DND-41 (cell line): ENCODE measurements around the gene C17orf58.

Experiments
- ATAC-seq: fragments of 200-7000 bp; cut with Tn5 transposase; 3 replicates; pipeline ENCODE4 v1.9.1; 2021; ENCODE audit warnings: low read depth; ENCODE audit not compliant: insufficient read depth
- DNase-seq: peaks from one replicate; pipeline ENCODE4 v3.0.0-alpha.2; 2020
- H2AFZ ChIP-seq: 2 replicates; pipeline ENCODE4 v1.6.0; 2012; ENCODE audit warnings: low read depth, low read length
- H3K27ac ChIP-seq: 2 replicates; pipeline ENCODE4 v1.5.1; 2012; ENCODE audit warnings: low read length, inconsistent platforms
- H3K27me3 ChIP-seq: fragments of 200-600 bp; sonication (generic); 2 replicates; pipeline ENCODE4 v1.6.0; 2012; ENCODE audit warnings: low read length, mild to moderate bottlenecking, inconsistent platforms; ENCODE audit not compliant: insufficient read depth, poor library complexity
- H3K36me3 ChIP-seq: 2 replicates; pipeline ENCODE4 v1.5.1; 2012; ENCODE audit warnings: low read length, inconsistent platforms; ENCODE audit not compliant: insufficient read depth
- H3K4me1 ChIP-seq: 2 replicates; pipeline ENCODE4 v1.5.1; 2012; ENCODE audit warnings: mild to moderate bottlenecking, low read length; ENCODE audit not compliant: insufficient read depth
- H3K4me2 ChIP-seq: 2 replicates; pipeline ENCODE4 v1.6.0; 2012; ENCODE audit warnings: mild to moderate bottlenecking, moderate library complexity, low read length, inconsistent platforms; ENCODE audit not compliant: insufficient read depth
- H3K4me3 ChIP-seq, 2 experiments: fragments of 200-600 bp in 1 of 2; shearing (Covaris generic) in 1 of 2; 2 replicates each; pipeline ENCODE4 v1.5.1; 2012 to 2016; ENCODE audit warnings: inconsistent platforms in 2 of 2, low read length in 2 of 2, mild to moderate bottlenecking in 2 of 2, low read depth in 1 of 2, moderate library complexity in 1 of 2
- H3K79me2 ChIP-seq: 2 replicates; pipeline ENCODE4 v1.6.0; 2012; ENCODE audit warnings: low read length, inconsistent platforms; ENCODE audit not compliant: insufficient read depth
- H3K9ac ChIP-seq: 2 replicates; pipeline ENCODE4 v1.6.0; 2012; ENCODE audit warnings: low read depth, mild to moderate bottlenecking, inconsistent platforms, low read length, moderate library complexity
- H3K9me3 ChIP-seq: 2 replicates; pipeline ENCODE4 v1.5.1; 2012; ENCODE audit warnings: low read length, moderate library complexity, mild to moderate bottlenecking, inconsistent platforms; ENCODE audit not compliant: insufficient read depth, severe bottlenecking
- H4K20me1 ChIP-seq: 2 replicates; pipeline ENCODE4 v1.6.0; 2012; ENCODE audit warnings: low read length; ENCODE audit not compliant: insufficient read depth
- CTCF ChIP-seq: IDR thresholded peaks from 2 replicates; pipeline ENCODE4 v1.5.1; 2012; ENCODE audit warnings: borderline replicate concordance, low read length, moderate library complexity, mild to moderate bottlenecking; ENCODE audit not compliant: poor library complexity, severe bottlenecking; ENCODE audit errors: extremely low read depth
- EZH2 ChIP-seq: IDR thresholded peaks from 3 replicates; pipeline ENCODE4 v1.6.1; 2012; ENCODE audit warnings: borderline replicate concordance, low read depth, mild to moderate bottlenecking, moderate library complexity, low read length, inconsistent platforms; ENCODE audit not compliant: severe bottlenecking

Gene C17orf58

GRCh38 chr17:67990909-67991308 is 5.4 kb downstream of the C17orf58 start:
- H4K20me1 ChIP-seq, result no peaks in the 10 kb centered on the region
- DNase-seq (no peak), ATAC-seq (no peak)
- no peaks in the 10 kb centered on the region for H3K79me2 ChIP-seq
- no peak for TF ChIP-seq EZH2
- no peak for TF ChIP-seq CTCF
- no peak overlapping the region for H2AFZ ChIP-seq
- H3K27ac ChIP-seq, result no peak overlapping the region
- peaks cover 20% of the 10 kb centered on the region for H3K27me3 ChIP-seq
- H3K4me1 ChIP-seq, result peaks cover 29% of the 10 kb centered on the region
- H3K36me3 ChIP-seq, result no peaks in the 10 kb centered on the region
- no peak overlapping the region for H3K9ac ChIP-seq
- H3K4me3 ChIP-seq, result no peak overlapping the region
- H3K9me3 ChIP-seq, result no peaks in the 10 kb centered on the region
- H3K4me2 ChIP-seq, result no peak overlapping the region

DNA sequence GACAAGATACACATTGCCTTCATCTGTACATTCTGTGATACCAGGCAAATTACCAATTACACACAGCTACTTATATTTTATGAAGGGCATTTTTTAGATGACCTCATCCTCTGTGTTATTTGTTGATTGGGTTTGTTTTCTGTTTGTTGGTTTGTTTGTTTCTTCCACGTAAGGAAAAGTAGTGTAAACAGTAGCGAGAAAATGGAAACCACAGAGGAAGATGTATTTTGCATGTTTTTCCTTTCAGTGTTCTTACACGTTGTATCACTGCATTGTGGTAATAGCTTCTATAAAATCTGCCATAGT is 12.9 kb downstream of the C17orf58 start:
- Histone ChIP-seq H4K20me1 (no peaks in the 10 kb centered on the region), H3K36me3 (peaks cover 18% of the 10 kb centered on the region), H3K4me2 (no peak overlapping the region), H3K9ac (no peak overlapping the region), H3K27ac (no peak overlapping the region), H3K79me2 (no peaks in the 10 kb centered on the region), H3K4me3 (no peak overlapping the region), H3K4me1 (no peaks in the 10 kb centered on the region), H3K27me3 (no peaks in the 10 kb centered on the region), H2AFZ (no peak overlapping the region), H3K9me3 (no peaks in the 10 kb centered on the region)
- TF ChIP-seq CTCF, result no peak
- no peak for TF ChIP-seq EZH2
- no peak for DNase-seq
- ATAC-seq, result no peak

- DNase-seq (no peak), ATAC-seq (no peak)
Measured at GRCh38 chr17:67982686-67983382, 13.4 kb downstream of the C17orf58 start.

More at GRCh38 chr17:67982686-67983382, 13.4 kb downstream of the C17orf58 start:
- Histone ChIP-seq H3K27ac (no peak overlapping the region), H3K9ac (no peak overlapping the region), H3K36me3 (peaks cover 18% of the 10 kb centered on the region), H3K79me2 (no peaks in the 10 kb centered on the region), H3K9me3 (no peaks in the 10 kb centered on the region), H3K4me2 (no peak overlapping the region), H3K27me3 (no peaks in the 10 kb centered on the region), H3K4me3 (no peak overlapping the region), H4K20me1 (no peaks in the 10 kb centered on the region), H2AFZ (no peak overlapping the region), H3K4me1 (no peaks in the 10 kb centered on the region)
- TF ChIP-seq CTCF (no peak), EZH2 (no peak)
